Left forelimb (tissue), 1 donor: ENCODE data around the gene PDE7B.

Source experiments
- DNase-seq: peaks from one replicate; pipeline ENCODE4 v3.0.0-alpha.2; 2018; ENCODE audit warnings: low spot score

PDE7B gene

DNA sequence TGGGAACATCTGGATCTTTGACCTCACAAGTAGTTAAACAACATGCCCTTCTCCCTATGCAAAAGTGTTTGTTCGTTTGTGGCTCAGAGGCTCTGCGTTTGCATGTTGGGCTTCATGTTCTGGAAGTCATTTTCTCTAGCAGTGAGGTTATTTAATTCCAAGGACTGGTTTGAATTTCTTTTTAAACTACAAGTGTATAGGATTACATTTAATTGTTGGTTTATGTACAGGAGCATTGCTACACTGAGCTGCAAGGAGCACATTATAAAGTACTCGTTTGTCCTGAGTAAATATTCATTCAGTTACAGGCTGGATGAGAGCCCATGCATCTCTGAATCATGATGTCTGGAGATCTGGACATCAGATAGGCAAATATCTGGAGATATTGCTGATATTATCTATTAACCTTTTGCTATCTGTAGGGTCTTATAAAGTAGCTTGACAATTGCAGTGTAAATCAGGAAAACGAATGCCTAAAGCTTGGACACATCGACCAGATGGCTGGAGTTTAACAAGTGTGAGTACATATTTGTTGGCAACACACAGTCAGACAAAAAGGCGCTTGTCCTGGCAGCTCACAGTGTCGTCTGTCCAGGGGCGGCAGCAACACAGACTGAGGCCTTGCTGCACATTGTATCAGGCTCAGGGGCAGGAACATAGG, 84.6 kb downstream of the PDE7B start:
- DNase-seq, result no peak

GRCh38 chr6:135936606-135937005, 85.1 kb downstream of the PDE7B start:
- DNase-seq, result no peak

DNA sequence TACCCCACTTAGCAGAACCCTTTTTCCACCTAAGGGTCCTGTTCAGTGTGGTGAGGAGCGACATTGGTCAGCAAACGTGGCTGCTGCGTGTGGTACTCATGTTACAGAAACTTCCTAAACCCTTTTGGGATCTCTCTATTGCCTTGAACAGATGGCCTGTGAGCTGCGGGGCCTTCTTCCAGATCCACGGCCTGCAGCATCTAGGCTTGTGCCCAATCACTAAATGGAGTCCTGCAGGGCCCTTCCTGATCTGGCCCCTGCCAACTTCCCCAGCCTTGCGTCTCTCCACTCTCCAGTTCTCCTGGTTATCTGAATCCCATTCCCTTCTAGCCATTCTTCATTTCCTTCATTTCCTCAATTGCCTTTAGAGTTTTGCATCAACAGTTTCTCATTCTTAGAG, 85.6 kb downstream of the PDE7B start:
- DNase-seq, result no peak

- no peak for DNase-seq
These were observed 87.2 kb downstream of the PDE7B start for GRCh38 chr6:135938576-135939207.

DNA sequence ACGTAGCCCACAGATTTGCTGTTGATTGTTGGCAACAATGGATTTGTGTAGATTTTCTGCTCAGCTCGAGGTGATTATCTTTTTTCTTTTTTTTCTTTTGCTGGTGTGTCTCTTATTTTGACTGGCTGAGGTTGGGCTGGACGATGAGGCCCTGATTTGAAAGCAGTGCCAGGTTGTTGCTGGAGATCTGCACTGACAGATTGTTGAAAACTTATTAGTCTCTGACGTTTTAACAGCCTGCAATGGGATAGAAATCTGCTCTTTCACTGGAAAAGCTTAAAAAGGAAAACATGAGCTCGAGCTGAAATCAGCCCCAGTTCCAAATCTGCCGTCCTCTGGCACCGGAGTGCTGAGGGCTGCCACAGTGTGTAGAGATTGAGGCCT, 87.7 kb downstream of the PDE7B start:
- DNase-seq, result no peak

GRCh38 chr6:135940616-135941167, 89.2 kb downstream of the PDE7B start:
- no peak for DNase-seq

DNA sequence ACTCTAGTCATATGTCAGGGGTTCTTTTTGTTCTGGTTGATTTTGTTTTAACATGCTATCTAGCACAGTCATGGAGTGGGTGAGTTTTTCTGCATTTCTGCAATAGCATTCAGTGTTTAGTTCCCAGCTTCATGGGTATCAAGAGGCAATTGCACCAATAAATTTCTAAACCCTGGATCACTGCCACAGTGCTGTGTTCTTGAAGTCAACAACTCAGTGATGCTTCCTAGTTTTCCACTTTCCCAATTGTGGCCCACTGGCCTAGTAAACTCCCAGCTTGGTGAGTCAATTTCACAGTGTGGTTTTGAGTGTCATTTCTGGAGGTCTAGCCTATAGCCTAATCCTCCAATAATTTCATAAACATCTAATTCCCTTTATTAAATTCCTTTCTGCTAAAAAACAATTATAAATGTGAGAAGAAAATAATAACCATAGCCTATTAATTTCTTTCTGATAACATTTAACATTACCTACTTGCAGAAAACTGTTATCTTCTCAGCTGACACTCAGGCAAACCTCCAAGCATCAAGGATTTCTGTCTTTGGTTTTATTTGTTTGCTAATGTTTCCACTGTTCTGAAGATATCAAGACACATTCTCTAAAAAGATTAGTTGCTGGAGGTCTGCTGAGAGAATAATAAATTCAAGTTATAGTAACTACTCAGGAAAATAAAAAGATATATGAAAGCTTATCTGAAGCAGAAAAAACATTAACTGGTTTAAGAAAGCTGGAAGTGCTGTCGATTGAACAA, 89.9 kb downstream of the PDE7B start:
- no peak for DNase-seq

GRCh38 chr6:135944120-135944519, 92.6 kb downstream of the PDE7B start:
- no peak for DNase-seq

GRCh38 chr6:135946674-135947073, 95.2 kb downstream of the PDE7B start:
- no peak for DNase-seq

- no peak for DNase-seq
These were observed 99.2 kb downstream of the PDE7B start for GRCh38 chr6:135950669-135951068.

GRCh38 chr6:135951169-135951568, 99.7 kb downstream of the PDE7B start:
- no peak for DNase-seq

DNA sequence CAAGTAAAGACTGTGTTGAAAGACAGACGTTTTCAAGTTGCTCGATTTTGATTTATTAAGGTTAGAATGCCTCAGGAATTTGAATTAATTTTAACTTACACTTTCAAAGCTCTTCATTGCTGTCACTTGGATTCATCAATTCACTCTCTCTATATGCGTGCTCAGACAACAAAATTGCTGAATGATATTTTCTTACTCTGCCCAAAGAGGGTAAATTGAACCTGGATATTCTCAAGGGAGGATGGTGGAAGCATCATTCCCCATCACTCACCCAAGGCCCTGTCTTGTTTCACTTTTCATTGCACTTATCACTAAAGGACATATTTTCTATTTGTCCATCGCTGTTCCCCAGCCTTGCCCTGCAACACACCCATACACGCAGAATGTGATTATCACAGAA, 102.3 kb downstream of the PDE7B start:
- no peak for DNase-seq

DNA sequence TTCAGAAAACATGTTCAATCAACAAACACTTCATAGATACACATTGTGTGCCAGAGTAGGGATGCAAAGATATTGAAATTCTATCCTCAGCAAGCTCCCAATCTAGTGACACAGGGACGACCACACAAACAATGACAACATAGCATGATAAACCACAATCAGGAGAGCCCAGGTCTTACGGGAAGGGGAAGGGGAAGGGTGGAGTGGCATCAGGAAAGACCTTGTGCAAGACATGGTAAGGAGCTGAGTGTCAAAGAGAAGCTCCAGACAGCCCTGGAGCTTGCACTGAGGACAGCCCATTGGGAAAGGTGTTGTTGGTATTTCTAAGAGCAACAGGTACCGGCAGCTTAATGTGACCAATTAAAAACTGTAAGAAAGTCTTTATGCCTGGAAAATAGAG, 103.6 kb downstream of the PDE7B start:
- DNase-seq, result no peak

- DNase-seq, result no peak
These were observed 111.2 kb downstream of the PDE7B start for GRCh38 chr6:135962731-135963130.

DNA sequence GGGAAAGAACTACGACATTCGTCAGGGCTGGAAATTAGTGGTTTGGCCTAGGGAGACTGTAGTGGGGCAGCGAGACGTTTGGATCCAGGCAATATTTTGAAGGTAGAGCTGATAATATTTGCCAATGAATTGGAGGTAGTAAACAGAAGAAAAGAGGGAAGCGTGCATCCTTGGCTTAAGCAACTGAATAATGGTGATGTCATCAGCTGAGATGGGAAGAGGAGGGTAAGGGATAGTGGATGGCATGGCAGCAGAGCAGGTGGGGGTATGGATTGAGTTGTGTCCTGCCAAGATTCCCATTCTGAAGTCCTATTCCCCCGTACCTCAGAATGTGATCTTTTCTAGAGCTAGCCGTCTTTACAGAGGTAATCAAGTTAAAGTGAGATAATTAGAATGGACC, 119.2 kb downstream of the PDE7B start:
- DNase-seq, result no peak

DNA sequence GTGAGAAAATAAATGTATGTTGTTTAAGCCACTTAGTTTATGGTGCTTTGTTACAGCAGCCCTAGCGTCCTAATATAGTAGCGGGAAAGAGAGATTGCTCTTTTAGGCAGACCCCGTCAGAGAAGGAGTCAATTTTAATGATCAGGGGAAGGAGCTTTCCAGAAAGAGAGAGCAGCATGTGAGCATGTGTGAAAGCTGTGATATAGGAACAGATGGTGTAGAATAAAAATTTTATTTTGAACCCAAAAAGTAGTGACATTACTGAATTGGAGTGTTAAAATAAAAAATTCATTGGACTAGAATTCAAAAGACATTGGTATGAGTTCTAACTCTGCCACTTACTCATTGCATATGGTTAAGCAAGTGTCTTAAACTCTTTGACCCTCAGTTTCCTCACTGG, 119.8 kb downstream of the PDE7B start:
- DNase-seq, result no peak

DNA sequence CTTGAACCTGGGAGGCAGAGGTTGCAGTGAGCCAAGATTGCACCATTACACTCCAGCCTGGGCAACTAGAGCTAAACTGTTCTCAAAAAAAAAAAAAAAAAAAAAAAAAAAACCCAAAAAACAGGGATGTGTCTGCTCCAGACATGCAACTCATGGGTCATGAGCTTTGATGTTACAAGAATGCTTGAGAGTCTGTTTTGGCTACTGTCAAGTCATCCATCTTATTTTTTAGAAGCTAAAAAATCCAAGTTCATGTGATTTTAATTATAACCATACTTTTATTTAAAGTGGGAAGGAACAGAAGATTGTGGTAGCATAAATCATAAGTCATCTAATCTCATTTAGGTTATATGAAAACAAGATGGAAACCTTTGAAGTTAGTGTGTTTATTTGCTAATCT, 120.6 kb downstream of the PDE7B start:
- DNase-seq, result no peak

DNA sequence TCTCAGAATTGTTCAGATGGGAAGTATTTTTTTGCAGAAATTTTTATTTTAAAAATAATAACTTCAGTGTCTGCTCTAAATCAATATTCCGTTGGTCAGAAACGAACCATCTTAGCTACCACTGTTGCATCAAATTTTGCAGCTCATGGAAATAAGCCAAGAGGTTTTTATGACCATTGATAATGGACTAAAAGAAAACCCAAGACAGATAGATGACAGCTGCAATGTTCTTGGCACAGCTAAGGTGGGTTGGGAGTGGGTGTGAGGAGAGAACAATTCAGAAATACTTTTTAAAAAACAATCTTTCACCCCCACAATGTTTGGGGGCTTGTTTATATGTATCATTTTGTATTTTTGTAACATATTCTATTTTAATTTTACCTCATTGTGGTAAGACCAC, 121.1 kb downstream of the PDE7B start:
- DNase-seq, result no peak

DNA sequence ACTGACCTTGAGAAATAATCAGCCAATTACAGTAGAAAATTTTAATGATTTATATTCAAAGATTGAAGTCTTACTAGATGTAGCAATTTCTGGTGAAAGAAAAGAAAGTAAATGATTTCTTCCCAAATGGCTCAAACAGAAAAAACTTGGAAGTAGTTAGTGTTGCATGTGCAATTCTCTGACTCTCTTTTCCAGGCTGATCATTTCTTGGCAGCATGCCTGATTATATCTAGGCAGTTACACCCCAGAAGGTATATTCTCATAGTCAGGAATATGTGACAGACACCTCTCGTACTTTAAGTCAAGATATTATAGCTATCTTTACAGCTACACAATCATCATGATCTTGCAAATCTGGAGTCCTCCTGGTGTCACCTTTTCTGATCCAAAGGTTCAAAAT, 122.9 kb downstream of the PDE7B start:
- DNase-seq, result no peak

DNA sequence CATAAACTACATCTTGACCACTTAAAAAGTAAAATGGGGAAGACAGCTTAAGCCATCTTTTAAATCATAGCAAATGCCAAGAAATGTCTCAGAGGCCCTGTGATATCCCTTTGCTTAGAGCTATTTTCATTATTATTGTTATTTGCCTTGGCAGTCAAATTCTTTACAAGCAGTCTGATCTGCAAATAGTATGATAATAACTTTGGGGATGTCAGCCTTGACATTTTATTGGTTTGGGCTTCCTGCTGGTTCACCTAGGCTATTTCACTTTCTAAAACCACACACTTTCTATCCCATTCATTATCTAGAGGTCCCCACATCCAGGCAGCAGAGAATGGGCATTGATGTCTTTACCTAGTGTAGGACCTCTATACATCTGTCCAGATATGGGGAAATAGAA, 125.1 kb downstream of the PDE7B start:
- no peak for DNase-seq

DNA sequence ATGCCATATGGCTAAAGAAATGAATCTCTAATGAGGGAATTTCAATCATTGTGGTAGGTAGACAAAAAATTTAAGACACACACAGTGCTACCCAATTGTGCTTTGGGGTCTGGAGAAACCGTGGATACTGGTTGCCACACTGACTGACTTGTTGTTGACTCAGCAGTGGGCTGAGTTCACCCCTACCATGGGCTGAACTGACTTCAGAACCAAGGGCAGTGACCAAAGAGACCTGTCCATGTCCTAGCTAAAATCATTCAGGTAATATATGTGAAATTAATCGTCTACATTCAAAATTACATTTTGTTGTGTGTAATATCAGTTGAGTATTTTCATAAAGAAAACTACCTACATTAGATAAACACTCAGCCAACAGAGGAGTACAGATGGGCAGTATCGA, 131.6 kb downstream of the PDE7B start:
- DNase-seq, result no peak

GRCh38 chr6:135983718-135984343, 132.3 kb downstream of the PDE7B start:
- no peak for DNase-seq

- no peak for DNase-seq
These were observed 134.0 kb downstream of the PDE7B start for GRCh38 chr6:135985471-135985870.
